ENCODE measurements around the gene FKBP1A.

The FKBP1A gene

GRCh38 chr20:1322511-1323245 lies 70.2 kb downstream of the FKBP1A start:
- H3K27ac ChIP-seq (ENCODE audit: insufficient read depth, low read length, poor library complexity, severe bottlenecking) = no peak overlapping the region

GRCh38 chr20:1321654-1321939 lies 71.3 kb downstream of the FKBP1A start:
- no peaks in the 10 kb centered on the region for H3K27me3 ChIP-seq (replicated peaks; ENCODE audit: control insufficient read depth, insufficient read depth, low read length, poor library complexity, severe bottlenecking)
- no peak overlapping the region for H3K4me3 ChIP-seq (ENCODE audit: insufficient read depth, low read depth, low read length, poor library complexity, severe bottlenecking)

More at GRCh38 chr20:1322511-1323245, 70.2 kb downstream of the FKBP1A start:
- H3K4me3 ChIP-seq (ENCODE audit: insufficient read depth, low read depth, low read length, poor library complexity, severe bottlenecking) = no peak overlapping the region
- no peak for DNase-seq
- H3K27me3 ChIP-seq (replicated peaks; ENCODE audit: control insufficient read depth, insufficient read depth, low read length, poor library complexity, severe bottlenecking) = no peaks in the 10 kb centered on the region
- no peaks in the 10 kb centered on the region for H3K36me3 ChIP-seq (ENCODE audit: control insufficient read depth, insufficient read depth, low read length)
- H3K9me3 ChIP-seq (ENCODE audit: control insufficient read depth, low read length) = no peaks in the 10 kb centered on the region
- H3K4me1 ChIP-seq (ENCODE audit: control insufficient read depth, insufficient read depth, low read length, poor library complexity, severe bottlenecking) = peaks cover 17% of the 10 kb centered on the region

DNA sequence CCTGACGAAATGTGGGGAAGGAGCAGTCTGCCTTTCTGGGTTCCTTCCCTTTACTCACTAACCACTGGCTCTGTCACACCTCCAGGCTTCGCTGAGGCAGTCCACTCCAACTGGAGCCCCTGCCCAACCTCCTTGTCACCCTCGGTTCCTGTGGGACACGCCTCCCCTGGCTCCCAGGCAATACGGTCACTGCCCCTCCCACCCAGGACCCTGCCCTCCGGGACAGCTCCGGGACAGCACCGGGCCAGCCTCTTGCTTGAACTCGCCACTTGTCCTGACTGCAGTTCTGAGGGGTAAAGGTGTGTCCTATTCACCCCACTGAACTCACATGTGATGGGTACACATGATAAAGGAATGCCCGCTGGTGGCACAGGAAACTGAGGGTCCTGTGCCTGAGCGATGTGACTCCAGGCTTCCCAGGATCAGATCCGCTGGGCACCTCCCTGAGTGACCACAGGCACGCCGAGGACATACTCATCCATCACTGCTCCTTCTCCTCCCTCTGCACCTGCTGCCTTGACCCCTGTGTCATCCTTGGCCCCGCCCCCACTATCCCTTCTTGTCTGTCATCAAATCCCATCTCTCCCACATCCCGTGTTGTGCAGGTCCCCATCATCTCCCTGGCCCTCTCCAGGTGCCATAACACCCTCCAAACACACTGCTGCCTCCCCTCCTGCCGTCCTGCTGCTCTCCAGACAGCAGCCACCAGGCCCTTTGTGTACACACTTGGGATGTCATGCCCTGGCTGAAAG lies 71.8 kb downstream of the FKBP1A start:
- Histone ChIP-seq H3K27me3 (replicated peaks; ENCODE audit: control insufficient read depth, insufficient read depth, low read length, poor library complexity, severe bottlenecking) (no peaks in the 10 kb centered on the region), H3K36me3 (ENCODE audit: control insufficient read depth, insufficient read depth, low read length) (no peaks in the 10 kb centered on the region), H3K4me1 (ENCODE audit: control insufficient read depth, insufficient read depth, low read length, poor library complexity, severe bottlenecking) (peaks cover 15% of the 10 kb centered on the region), H3K9me3 (ENCODE audit: control insufficient read depth, low read length) (no peaks in the 10 kb centered on the region), H3K4me3 (ENCODE audit: insufficient read depth, low read depth, low read length, poor library complexity, severe bottlenecking) (no peak overlapping the region), H3K27ac (ENCODE audit: insufficient read depth, low read length, poor library complexity, severe bottlenecking) (no peak overlapping the region)
- no peak for DNase-seq

More at GRCh38 chr20:1321654-1321939, 71.3 kb downstream of the FKBP1A start:
- DNase-seq = no peak
- Histone ChIP-seq H3K4me1 (ENCODE audit: control insufficient read depth, insufficient read depth, low read length, poor library complexity, severe bottlenecking) (peaks cover 17% of the 10 kb centered on the region), H3K9me3 (ENCODE audit: control insufficient read depth, low read length) (no peaks in the 10 kb centered on the region), H3K36me3 (ENCODE audit: control insufficient read depth, insufficient read depth, low read length) (no peaks in the 10 kb centered on the region), H3K27ac (ENCODE audit: insufficient read depth, low read length, poor library complexity, severe bottlenecking) (no peak overlapping the region)

DNA sequence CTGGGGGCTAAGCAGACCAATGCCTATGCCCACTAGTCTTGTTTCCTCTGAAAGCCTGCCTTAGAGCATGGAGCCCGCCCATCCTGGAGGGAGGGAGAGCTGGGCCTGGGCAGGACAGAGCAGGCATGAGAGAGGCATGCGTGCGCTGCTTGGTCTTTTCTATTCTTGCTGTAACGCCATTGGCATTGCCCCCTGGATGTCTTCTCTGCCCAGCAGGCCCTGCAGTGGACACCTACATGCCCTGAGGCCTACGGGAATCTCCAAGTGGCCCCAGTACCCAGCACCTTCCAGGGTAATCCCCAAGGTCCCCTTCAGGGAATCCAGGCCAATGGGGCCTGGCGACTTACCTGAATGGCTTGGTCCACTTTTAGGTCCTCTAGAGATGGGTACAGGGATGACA lies 72.8 kb downstream of the FKBP1A start:
- Histone ChIP-seq H3K4me1 (ENCODE audit: control insufficient read depth, insufficient read depth, low read length, poor library complexity, severe bottlenecking) (peaks cover 7% of the 10 kb centered on the region), H3K27me3 (replicated peaks; ENCODE audit: control insufficient read depth, insufficient read depth, low read length, poor library complexity, severe bottlenecking) (no peaks in the 10 kb centered on the region)
- no peak for DNase-seq

GRCh38 chr20:1319462-1319861 lies 73.4 kb downstream of the FKBP1A start:
- Histone ChIP-seq H3K4me3 (ENCODE audit: insufficient read depth, low read depth, low read length, poor library complexity, severe bottlenecking) (no peak overlapping the region), H3K27ac (ENCODE audit: insufficient read depth, low read length, poor library complexity, severe bottlenecking) (no peak overlapping the region), H3K27me3 (replicated peaks; ENCODE audit: control insufficient read depth, insufficient read depth, low read length, poor library complexity, severe bottlenecking) (no peaks in the 10 kb centered on the region), H3K36me3 (ENCODE audit: control insufficient read depth, insufficient read depth, low read length) (no peaks in the 10 kb centered on the region), H3K4me1 (ENCODE audit: control insufficient read depth, insufficient read depth, low read length, poor library complexity, severe bottlenecking) (peaks cover 1% of the 10 kb centered on the region), H3K9me3 (ENCODE audit: control insufficient read depth, low read length) (no peaks in the 10 kb centered on the region)
- DNase-seq = no peak

More for the DNA sequence above, 72.8 kb downstream of the FKBP1A start:
- Histone ChIP-seq H3K4me3 (ENCODE audit: insufficient read depth, low read depth, low read length, poor library complexity, severe bottlenecking) (no peak overlapping the region), H3K36me3 (ENCODE audit: control insufficient read depth, insufficient read depth, low read length) (no peaks in the 10 kb centered on the region), H3K9me3 (ENCODE audit: control insufficient read depth, low read length) (no peaks in the 10 kb centered on the region), H3K27ac (ENCODE audit: insufficient read depth, low read length, poor library complexity, severe bottlenecking) (no peak overlapping the region)

GRCh38 chr20:1319051-1319450 lies 73.8 kb downstream of the FKBP1A start:
- no peak overlapping the region for H3K27ac ChIP-seq (ENCODE audit: insufficient read depth, low read length, poor library complexity, severe bottlenecking)
- H3K4me3 ChIP-seq (ENCODE audit: insufficient read depth, low read depth, low read length, poor library complexity, severe bottlenecking) = no peak overlapping the region
- no peaks in the 10 kb centered on the region for H3K9me3 ChIP-seq (ENCODE audit: control insufficient read depth, low read length)
- H3K4me1 ChIP-seq (ENCODE audit: control insufficient read depth, insufficient read depth, low read length, poor library complexity, severe bottlenecking) = no peaks in the 10 kb centered on the region
- DNase-seq = no peak
- no peaks in the 10 kb centered on the region for H3K27me3 ChIP-seq (replicated peaks; ENCODE audit: control insufficient read depth, insufficient read depth, low read length, poor library complexity, severe bottlenecking)
- H3K36me3 ChIP-seq (ENCODE audit: control insufficient read depth, insufficient read depth, low read length) = no peaks in the 10 kb centered on the region
